C4-2B (cell line): ENCODE data around the gene LMAN2L.

Experiments used
- ZFX ChIP-seq: fragments of 450-650 bp; IDR thresholded peaks from 2 replicates; pipeline ENCODE4 v1.6.1; 2017
- TF ChIP-seq, protein P1 (sequence below): fragments of 450-650 bp; conservative IDR thresholded peaks from 2 replicates; pipeline ENCODE4 v1.5.1; 2017; ENCODE audit warnings: mild to moderate bottlenecking

DNA sequence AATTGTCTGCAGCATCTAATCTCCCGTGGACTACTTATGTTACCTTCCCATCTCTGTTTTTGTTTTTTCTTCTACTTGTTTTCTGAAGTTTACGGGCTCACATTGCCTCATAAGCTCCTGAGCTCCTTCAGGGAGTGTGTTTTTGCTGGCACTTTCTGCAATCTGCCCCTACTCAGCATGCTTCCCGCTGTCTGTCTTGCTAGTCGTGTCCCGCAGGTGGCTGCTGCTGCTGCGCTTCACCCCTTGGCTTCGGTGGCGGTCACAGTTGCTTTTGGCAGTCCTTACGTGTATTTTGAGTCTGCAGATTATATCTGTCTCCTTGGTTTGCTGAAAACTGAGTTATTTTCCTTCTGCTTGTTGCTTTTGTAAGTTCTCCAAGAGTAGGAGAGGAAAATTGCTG, 60.0 kb downstream of the LMAN2L start:
- TF ChIP-seq, protein P1, sequence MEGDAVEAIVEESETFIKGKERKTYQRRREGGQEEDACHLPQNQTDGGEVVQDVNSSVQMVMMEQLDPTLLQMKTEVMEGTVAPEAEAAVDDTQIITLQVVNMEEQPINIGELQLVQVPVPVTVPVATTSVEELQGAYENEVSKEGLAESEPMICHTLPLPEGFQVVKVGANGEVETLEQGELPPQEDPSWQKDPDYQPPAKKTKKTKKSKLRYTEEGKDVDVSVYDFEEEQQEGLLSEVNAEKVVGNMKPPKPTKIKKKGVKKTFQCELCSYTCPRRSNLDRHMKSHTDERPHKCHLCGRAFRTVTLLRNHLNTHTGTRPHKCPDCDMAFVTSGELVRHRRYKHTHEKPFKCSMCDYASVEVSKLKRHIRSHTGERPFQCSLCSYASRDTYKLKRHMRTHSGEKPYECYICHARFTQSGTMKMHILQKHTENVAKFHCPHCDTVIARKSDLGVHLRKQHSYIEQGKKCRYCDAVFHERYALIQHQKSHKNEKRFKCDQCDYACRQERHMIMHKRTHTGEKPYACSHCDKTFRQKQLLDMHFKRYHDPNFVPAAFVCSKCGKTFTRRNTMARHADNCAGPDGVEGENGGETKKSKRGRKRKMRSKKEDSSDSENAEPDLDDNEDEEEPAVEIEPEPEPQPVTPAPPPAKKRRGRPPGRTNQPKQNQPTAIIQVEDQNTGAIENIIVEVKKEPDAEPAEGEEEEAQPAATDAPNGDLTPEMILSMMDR = no peak
- TF ChIP-seq ZFX = no peak
